Stimulated activated CD4-positive, alpha-beta T cell treated with anti-CD3 and anti-CD28 coated beads, Interleukin-4, amount 100 ng/mL, for 4 hours (primary cell): ENCODE measurements around the gene ZNF28.
A peak's percentile ranks its signal among the peaks of the same experiment; 100 is the strongest.
"Not testable (repeated sequence)": the region's sequence is repeated elsewhere in the genome, so short reads cannot be mapped to it uniquely, and the experiment has no call there.

Source experiments
- DNase-seq, 2 experiments: peaks; one replicate each; pipeline ENCODE4 v3.0.0-alpha.2; 2020

Gene ZNF28

GRCh38 chr19:52821204-52821960 is at the start of gene ZNF28:
Gene ZNF28, minus strand, starts transcription at chr19:52821633. Its CDS starts 3,675 bp downstream, at chr19:52817958.
- peak; percentile 54 to 67 for DNase-seq

- not testable (repeated sequence) for DNase-seq
These were observed 46.6 kb upstream of the ZNF28 start for GRCh38 chr19:52868031-52868430.

GRCh38 chr19:52857378-52858191 is 36.2 kb upstream of the ZNF28 start, which contains the start of gene ZNF468:
Gene ZNF468, minus strand, starts transcription at chr19:52857619. Its CDS starts 3,347 bp downstream, at chr19:52854272.
- DNase-seq: peak; percentile 61 to 68

- DNase-seq: not testable (repeated sequence)
These were observed 35.3 kb upstream of the ZNF28 start for GRCh38 chr19:52856540-52857377.

- DNase-seq: not testable (repeated sequence)
These were observed 25.9 kb upstream of the ZNF28 start for GRCh38 chr19:52847352-52847751.

GRCh38 chr19:52840825-52841465 is 19.5 kb upstream of the ZNF28 start:
- not testable (repeated sequence) for DNase-seq

- not testable (repeated sequence) for DNase-seq
These were observed 12.9 kb upstream of the ZNF28 start for GRCh38 chr19:52834289-52834688.

- not testable (repeated sequence) for DNase-seq
These were observed 12.1 kb upstream of the ZNF28 start for GRCh38 chr19:52833541-52833940.

- DNase-seq: not testable (repeated sequence)
These were observed 8.4 kb upstream of the ZNF28 start for GRCh38 chr19:52829866-52830265.

GRCh38 chr19:52825765-52826164 is 4.3 kb upstream of the ZNF28 start:
- no peak for DNase-seq

GRCh38 chr19:52823676-52824075 is 2.2 kb upstream of the ZNF28 start:
- no peak for DNase-seq

GRCh38 chr19:52820472-52821203 is 795 bp downstream of the ZNF28 start:
- DNase-seq: peak; percentile 5 to 7

GRCh38 chr19:52809801-52810200 is 11.6 kb downstream of the ZNF28 start:
- DNase-seq: no peak

- not testable (repeated sequence) for DNase-seq
These were observed 21.3 kb downstream of the ZNF28 start for GRCh38 chr19:52799950-52800640.

GRCh38 chr19:52789440-52789839 is 32.0 kb downstream of the ZNF28 start:
- DNase-seq: no peak

GRCh38 chr19:52786464-52787354 is 34.7 kb downstream of the ZNF28 start, which contains the start of gene ZNF600:
Gene ZNF600, minus strand, starts transcription at chr19:52786791. Its CDS starts 7,903 bp downstream, at chr19:52778888.
- DNase-seq: peak; percentile 68 to 74

- DNase-seq: no peak
These were observed 35.4 kb downstream of the ZNF28 start for GRCh38 chr19:52786078-52786463.

GRCh38 chr19:52785506-52785905 is 35.9 kb downstream of the ZNF28 start:
- DNase-seq: no peak

GRCh38 chr19:52782864-52783263 is 38.6 kb downstream of the ZNF28 start:
- not testable (repeated sequence) for DNase-seq

GRCh38 chr19:52778811-52779210 is 42.6 kb downstream of the ZNF28 start:
- peak; percentile 3 to 37 for DNase-seq
